Suprapubic skin (tissue), 4 donors: ENCODE data around the gene ADD3. TPM values are rescaled to one million over a fixed set of nuclear protein-coding genes. Genes with fewer than 3 reads are reported as not detected.
A peak's percentile ranks its signal among the peaks of the same experiment; 100 is the strongest.
"Not testable (repeated sequence)": the region's sequence is repeated elsewhere in the genome, so short reads cannot be mapped to it uniquely, and the experiment has no call there.

ENCODE experiments used
- DNase-seq, 2 donors: peaks; one replicate each; pipeline ENCODE4 v3.0.0-alpha.2; 2019; ENCODE audit warnings: low spot score in 2 of 2
- H3K27ac ChIP-seq: fragments of 200-600 bp; sonication (generic); one replicate; pipeline ENCODE4 v1.5.1; 2019
- H3K27me3 ChIP-seq: fragments of 200-600 bp; sonication (generic); one replicate; pipeline ENCODE4 v1.5.1; 2019
- H3K36me3 ChIP-seq: fragments of 200-600 bp; sonication (generic); one replicate; pipeline ENCODE4 v1.5.1; 2019
- H3K4me1 ChIP-seq: fragments of 200-600 bp; sonication (generic); one replicate; pipeline ENCODE4 v1.5.1; 2019
- H3K4me3 ChIP-seq: fragments of 200-600 bp; sonication (generic); one replicate; pipeline ENCODE4 v1.5.1; 2019; ENCODE audit warnings: mild to moderate bottlenecking
- H3K9me3 ChIP-seq: fragments of 200-600 bp; sonication (generic); one replicate; pipeline ENCODE4 v1.5.1; 2019
- CTCF ChIP-seq, 2 donors: fragments of 200-600 bp in 1 of 2; fragments of 450-650 bp in 1 of 2; sonication (generic) in 1 of 2; IDR thresholded peaks; one replicate each; pipeline ENCODE4 v1.5.1; 2016 to 2019; ENCODE audit warnings: antibody characterized with exemption in 2 of 2, mild to moderate bottlenecking in 1 of 2, moderate library complexity in 1 of 2
- EP300 ChIP-seq: sonication (generic); formaldehyde crosslinking; IDR thresholded peaks from one replicate; pipeline ENCODE4 v1.6.1; 2017; ENCODE audit warnings: antibody characterized with exemption
- POLR2A ChIP-seq, 2 donors: fragments of 450-650 bp; IDR thresholded peaks; one replicate each; pipeline ENCODE4 v1.6.1; 2017; ENCODE audit warnings: antibody characterized with exemption in 2 of 2, mild to moderate bottlenecking in 2 of 2, moderate library complexity in 2 of 2
- POLR2AphosphoS5 ChIP-seq, 3 donors: sonication (generic); formaldehyde crosslinking; IDR thresholded peaks; one replicate each; pipeline ENCODE4 v1.6.1; 2017; ENCODE audit warnings: antibody characterized with exemption in 3 of 3
- WGBS: methylation state at CpG from one replicate; pipeline ENCODE4 v1.1.5; 2018; 5-methylcytosine and 5-hydroxymethylcytosine counted together
- total RNA-seq, 4 donors: library from RNA; depleted of rRNA; stranded (reverse); fragments of >200 nt; gene quantifications; one replicate each; pipeline ENCODE4 v1.1.0, GENCODE V29; 2016

The ADD3 gene
- total RNA-seq, 4 donors from 2014 or later: 72.6 to 335 (median 279) TPM

- DNase-seq: peak in 1 of 2 donors; percentile 75
- TF ChIP-seq EP300: no peak
- peak in 1 of 3 donors; percentile 26 for TF ChIP-seq POLR2AphosphoS5 (IDR thresholded peaks at IDR 0.05)
- TF ChIP-seq CTCF (IDR thresholded peaks at IDR 0.05): peak; percentile 63 to 74
- TF ChIP-seq POLR2A (IDR thresholded peaks at IDR 0.05): no peak
- Histone ChIP-seq H3K9me3 (no peaks in the 10 kb centered on the region), H3K27me3 (no peaks in the 10 kb centered on the region), H3K4me3 (no peak overlapping the region), H3K4me1 (peaks cover 36% of the 10 kb centered on the region), H3K27ac (peak overlapping the region; percentile 52), H3K36me3 (no peaks in the 10 kb centered on the region)
- 61% methylated on average over 6 of the region's 6 CpGs for WGBS
Measured at GRCh38 chr10:109978481-109978880, 29.3 kb upstream of the ADD3 start.

DNA sequence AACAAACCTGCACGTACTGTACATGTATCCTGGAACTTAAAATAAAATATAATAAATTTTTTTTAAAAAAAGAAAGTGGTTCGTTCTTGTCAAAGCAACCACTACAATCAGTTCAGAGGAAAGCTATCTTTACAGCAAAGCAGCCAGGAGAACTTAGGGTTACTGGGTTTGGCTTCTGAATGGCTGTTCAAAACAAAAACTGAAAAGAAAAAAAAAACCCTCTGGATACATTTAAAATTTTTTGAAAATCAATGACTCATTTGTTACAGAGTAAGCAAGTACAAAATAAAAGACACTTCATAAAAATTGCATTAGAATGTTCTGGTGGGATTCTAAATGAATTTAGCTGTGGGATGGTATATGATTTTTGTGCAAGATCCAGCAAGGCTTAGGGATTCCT, 28.6 kb upstream of the ADD3 start:
- whole genome bisulfite sequencing: 75% methylated on average over 2 of the region's 2 CpGs
- H3K27ac ChIP-seq: peak overlapping the region; percentile 52

DNA sequence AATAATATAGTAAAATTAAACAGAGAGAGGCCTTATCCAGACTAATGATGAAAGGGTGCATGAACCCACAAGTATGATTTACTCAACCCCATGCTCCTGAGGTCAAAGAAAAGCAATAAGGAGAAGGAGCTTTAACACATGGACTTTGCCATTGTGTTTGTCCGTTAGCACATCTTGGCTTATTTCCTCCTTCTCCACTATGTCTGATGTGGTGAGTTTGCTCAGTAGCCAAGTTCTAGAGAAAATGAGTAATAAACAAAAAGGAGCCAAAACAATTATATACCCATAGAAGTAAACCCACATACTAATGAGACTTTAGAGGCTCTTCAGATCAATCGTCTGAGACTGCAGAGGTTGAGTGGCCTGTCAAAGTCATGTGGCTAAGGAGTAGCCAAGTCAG, 26.1 kb upstream of the ADD3 start:
- Histone ChIP-seq H3K27ac (peak overlapping the region; percentile 68), H3K27me3 (no peaks in the 10 kb centered on the region), H3K4me1 (peaks cover 36% of the 10 kb centered on the region), H3K36me3 (no peaks in the 10 kb centered on the region), H3K9me3 (no peaks in the 10 kb centered on the region), H3K4me3 (no peak overlapping the region)
- no peak for DNase-seq
- 43% methylated on average over 2 of the region's 2 CpGs for WGBS
- TF ChIP-seq POLR2A (IDR thresholded peaks at IDR 0.05) (no peak), POLR2AphosphoS5 (IDR thresholded peaks at IDR 0.05) (no peak), EP300 (no peak), CTCF (IDR thresholded peaks at IDR 0.05) (no peak)

More for the DNA sequence above, 28.6 kb upstream of the ADD3 start:
- Histone ChIP-seq H3K9me3 (no peaks in the 10 kb centered on the region), H3K4me1 (peaks cover 36% of the 10 kb centered on the region), H3K27me3 (no peaks in the 10 kb centered on the region), H3K4me3 (no peak overlapping the region), H3K36me3 (no peaks in the 10 kb centered on the region)
- TF ChIP-seq CTCF (IDR thresholded peaks at IDR 0.05): no peak
- TF ChIP-seq EP300: no peak
- no peak for TF ChIP-seq POLR2A (IDR thresholded peaks at IDR 0.05)
- no peak for TF ChIP-seq POLR2AphosphoS5 (IDR thresholded peaks at IDR 0.05)
- no peak for DNase-seq

DNA sequence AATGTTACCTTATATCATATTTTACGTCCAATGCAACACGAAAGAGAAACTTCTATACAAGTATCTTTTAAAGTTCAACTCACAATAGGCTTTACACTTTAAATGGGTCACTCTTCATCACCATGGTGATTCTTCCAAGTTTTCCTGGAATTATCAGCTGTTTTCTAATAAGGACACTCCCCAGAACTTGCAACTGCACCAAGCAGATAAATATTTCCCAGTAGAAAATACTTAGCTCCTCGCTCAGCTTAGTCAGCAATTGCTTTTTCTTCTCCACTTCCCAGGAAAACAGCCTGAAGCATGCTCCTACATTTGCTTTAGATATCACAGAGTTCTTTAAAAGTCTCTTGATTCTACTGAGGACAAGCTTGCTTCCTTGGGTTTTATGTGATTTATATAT, 25.7 kb upstream of the ADD3 start:
- H3K4me3 ChIP-seq: no peak overlapping the region
- no peak for TF ChIP-seq POLR2AphosphoS5 (IDR thresholded peaks at IDR 0.05)
- H3K27me3 ChIP-seq: no peaks in the 10 kb centered on the region
- H3K9me3 ChIP-seq: no peaks in the 10 kb centered on the region
- no peak for DNase-seq
- H3K4me1 ChIP-seq: peaks cover 34% of the 10 kb centered on the region
- H3K36me3 ChIP-seq: no peaks in the 10 kb centered on the region
- WGBS: 38% methylated on average over 3 of the region's 3 CpGs
- peak overlapping the region; percentile 68 for H3K27ac ChIP-seq

DNA sequence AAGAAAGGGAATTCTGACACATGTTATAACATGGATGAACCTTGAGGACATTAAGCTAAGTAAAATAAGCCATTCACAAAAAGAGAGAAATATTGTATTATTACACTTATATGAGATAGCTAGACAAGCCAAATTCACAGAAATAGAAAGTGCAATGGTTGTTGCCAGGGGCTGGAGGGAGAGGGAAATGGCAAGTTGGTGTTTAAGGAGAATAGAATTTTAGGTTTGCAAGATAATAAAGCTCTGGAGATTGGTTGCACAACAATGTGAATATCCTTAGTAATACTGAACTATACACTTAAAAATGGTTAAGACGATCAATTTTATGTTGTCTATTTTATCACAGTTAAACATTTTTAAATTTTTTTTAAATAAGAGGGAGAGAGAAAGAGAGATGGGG, 25.0 kb upstream of the ADD3 start:
- no peak overlapping the region for H3K4me3 ChIP-seq
- 54% methylated on average over 1 of the region's 1 CpG for WGBS
- no peak for DNase-seq
- TF ChIP-seq POLR2AphosphoS5 (IDR thresholded peaks at IDR 0.05): no peak
- peaks cover 27% of the 10 kb centered on the region for H3K4me1 ChIP-seq
- no peaks in the 10 kb centered on the region for H3K36me3 ChIP-seq
- H3K9me3 ChIP-seq: no peaks in the 10 kb centered on the region
- peak overlapping the region; percentile 25 for H3K27ac ChIP-seq
- no peaks in the 10 kb centered on the region for H3K27me3 ChIP-seq

- Histone ChIP-seq H3K27ac (no peak overlapping the region), H3K36me3 (no peaks in the 10 kb centered on the region), H3K4me3 (no peak overlapping the region), H3K4me1 (peaks cover 18% of the 10 kb centered on the region), H3K27me3 (no peaks in the 10 kb centered on the region), H3K9me3 (no peaks in the 10 kb centered on the region)
- TF ChIP-seq POLR2AphosphoS5 (IDR thresholded peaks at IDR 0.05) (no peak), EP300 (no peak), CTCF (IDR thresholded peaks at IDR 0.05) (no peak), POLR2A (IDR thresholded peaks at IDR 0.05) (no peak)
- 50% methylated on average over 2 of the region's 2 CpGs for WGBS
- DNase-seq: no peak
Measured at GRCh38 chr10:109984013-109984412, 23.8 kb upstream of the ADD3 start.

DNA sequence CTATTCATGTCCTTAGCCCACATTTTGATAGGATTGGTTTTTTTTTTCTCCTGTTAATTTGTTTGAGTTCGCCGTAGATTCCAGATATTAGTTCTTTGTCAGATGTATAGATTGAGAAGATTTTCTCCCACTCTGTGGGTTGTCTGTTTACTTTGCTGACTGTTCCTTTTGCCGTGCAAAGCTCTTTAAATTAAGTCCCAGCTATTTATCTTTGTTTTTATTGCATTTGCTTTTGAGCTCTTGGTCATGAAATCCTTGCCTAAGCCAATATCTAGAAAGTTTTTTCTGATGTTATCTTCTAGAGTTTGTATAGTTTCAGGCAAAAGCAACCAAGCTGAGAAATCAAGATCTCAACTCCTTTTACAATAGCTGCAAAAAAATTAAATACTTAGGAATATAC, 22.0 kb upstream of the ADD3 start:
- not testable (repeated sequence) for H3K36me3 ChIP-seq, H3K9me3 ChIP-seq, DNase-seq, H3K27me3 ChIP-seq, H3K4me3 ChIP-seq, H3K27ac ChIP-seq
- WGBS: 96% methylated on average over 3 of the region's 3 CpGs
- peaks cover 18% of the 10 kb centered on the region for H3K4me1 ChIP-seq
